ENCODE data around the gene STAMBP. TPM values are rescaled to one million over a fixed set of nuclear protein-coding genes. Genes with fewer than 3 reads are reported as not detected.
"Not testable (repeated sequence)": the region's sequence is repeated elsewhere in the genome, so short reads cannot be mapped to it uniquely, and the experiment has no call there.

The STAMBP gene
- total RNA-seq: 1,000 to 10,000 TPM in 1 of 4 donors, 10 to 100 TPM in 3; 22.7 to 1,127 (median 37.3) TPM

- TF ChIP-seq POLR2AphosphoS5 (IDR thresholded peaks at IDR 0.05): peak; percentile 65 to 85 (median 84)
- TF ChIP-seq POLR2A (IDR thresholded peaks at IDR 0.05): peak; percentile 76
- TF ChIP-seq CTCF (IDR thresholded peaks at IDR 0.05): no peak
- TF ChIP-seq EP300 (IDR thresholded peaks at IDR 0.05; ENCODE audit: low read depth): no peak
- peak within 1 kb of the TSS; percentile 94 to 98 (median 95) for H3K27ac ChIP-seq
- intact Hi-C loops (cut with DNase I; ENCODE audit: low total_unique reads): loop anchor here (10.0 kb wide), 2 partner anchors 156 to 506 kb away; partner anchors contain the start of gene TET3
- no peaks in the 10 kb centered on the region for H3K27me3 ChIP-seq
- in situ Hi-C loops (cut with MboI; ENCODE audit: low pct_ligation_motif_present in 1 of 4, low pct_unique_long_range_greater_than_20kb in 1 of 4, low sequenced_read_pairs in 3 of 4): loop anchor here (10.0 to 25.0 kb wide), 3 partner anchors 158 to 308 kb away; partner anchors contain the start of genes BOLA3 (in 2 of the 4) and TET3 (in 1 of the 4)
- H3K9me3 ChIP-seq: no peaks in the 10 kb centered on the region
- WGBS, 2 donors (ENCODE audit: low coverage in 1 of 2): 0% methylated on average over 5 to 48 of the region's 48 CpGs
- peaks cover 4 to 35% (median 14%) of the 10 kb centered on the region in 4 donors for H3K4me1 ChIP-seq
- peak within 1 kb of the TSS; percentile 72 to 84 (median 80) for H3K4me3 ChIP-seq
- peak; percentile 98 for DNase-seq
- H3K36me3 ChIP-seq: peaks cover 0 to 20% (median 0%) of the 10 kb centered on the region in 4 donors
Measured at GRCh38 chr2:73828818-73829570, at the start of gene STAMBP. Gene STAMBP, plus strand, starts transcription at chr2:73828961. Its CDS starts 1,896 bp downstream, at chr2:73830857.

- intact Hi-C loops (cut with DNase I; ENCODE audit: low total_unique reads): no loop called here
- in situ Hi-C loops (cut with MboI; ENCODE audit: low pct_ligation_motif_present in 1 of 4, low pct_unique_long_range_greater_than_20kb in 1 of 4, low sequenced_read_pairs in 3 of 4): loop anchor here in 1 of 4 donors (25.0 kb wide), 1 partner anchor 92 kb away; no protein-coding TSS in a partner anchor
- Histone ChIP-seq H3K4me1 (peaks cover 5 to 23% (median 14%) of the 10 kb centered on the region in 4 donors), H3K9me3 (no peaks in the 10 kb centered on the region), H3K27me3 (no peaks in the 10 kb centered on the region), H3K36me3 (peaks cover 0 to 24% (median 6%) of the 10 kb centered on the region in 4 donors), H3K4me3 (peak within 1 kb of the TSS; percentile 70 to 92 (median 82)), H3K27ac (peak within 1 kb of the TSS; percentile 91 to 96 (median 92))
- TF ChIP-seq CTCF (IDR thresholded peaks at IDR 0.05) (peak; percentile 89 to 92 (median 91)), POLR2AphosphoS5 (IDR thresholded peaks at IDR 0.05) (peak; percentile 80 to 91 (median 90)), POLR2A (IDR thresholded peaks at IDR 0.05) (peak; percentile 84), EP300 (IDR thresholded peaks at IDR 0.05; ENCODE audit: low read depth) (no peak)
- peak; percentile 97 for DNase-seq
- 0% methylated on average over 3 to 34 of the region's 40 CpGs for WGBS, 2 donors (ENCODE audit: low coverage in 1 of 2)
Measured at GRCh38 chr2:73779467-73780236, 49.1 kb upstream of the STAMBP start, which contains the start of gene DUSP11. Gene DUSP11, minus strand, starts transcription at chr2:73780103. Its CDS starts 129 bp downstream, at chr2:73779974.

DNA sequence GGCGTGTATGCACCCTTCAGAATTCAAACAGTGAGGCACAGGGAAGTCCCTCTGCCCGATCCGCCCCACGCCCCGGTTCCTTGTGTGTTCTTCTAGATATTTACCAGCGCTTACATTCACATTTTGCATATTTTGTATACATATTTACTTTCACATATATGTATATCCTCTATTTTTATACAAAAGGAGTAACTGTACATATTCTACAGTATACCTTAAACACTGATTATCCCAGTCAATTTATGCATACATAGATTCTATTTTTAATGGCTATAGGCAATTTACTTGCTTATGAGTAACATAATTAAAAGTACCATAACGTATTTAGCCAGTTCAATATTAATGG is 48.6 kb upstream of the STAMBP start:
- TF ChIP-seq POLR2A (IDR thresholded peaks at IDR 0.05): no peak
- TF ChIP-seq EP300 (IDR thresholded peaks at IDR 0.05; ENCODE audit: low read depth): no peak
- peak in 2 of 5 experiments; percentile 2 to 14 for TF ChIP-seq CTCF (IDR thresholded peaks at IDR 0.05)
- Histone ChIP-seq H3K27me3 (no peaks in the 10 kb centered on the region), H3K9me3 (no peaks in the 10 kb centered on the region), H3K4me3 (peak overlapping the region in 3 of 4 donors; percentile 70 to 86 (median 78)), H3K36me3 (peaks cover 0 to 18% (median 5%) of the 10 kb centered on the region in 4 donors), H3K27ac (peak overlapping the region; percentile 91 to 96 (median 92)), H3K4me1 (peaks cover 5 to 23% (median 14%) of the 10 kb centered on the region in 4 donors)
- 2 to 4% methylated on average over 5 to 7 of the region's 7 CpGs for WGBS, 2 donors (ENCODE audit: low coverage in 1 of 2)
- in situ Hi-C loops (cut with MboI; ENCODE audit: low pct_ligation_motif_present in 1 of 4, low pct_unique_long_range_greater_than_20kb in 1 of 4, low sequenced_read_pairs in 3 of 4): loop anchor here in 1 of 4 donors (25.0 kb wide), 1 partner anchor 93 kb away; no protein-coding TSS in a partner anchor
- DNase-seq: no peak
- intact Hi-C loops (cut with DNase I; ENCODE audit: low total_unique reads): no loop called here

DNA sequence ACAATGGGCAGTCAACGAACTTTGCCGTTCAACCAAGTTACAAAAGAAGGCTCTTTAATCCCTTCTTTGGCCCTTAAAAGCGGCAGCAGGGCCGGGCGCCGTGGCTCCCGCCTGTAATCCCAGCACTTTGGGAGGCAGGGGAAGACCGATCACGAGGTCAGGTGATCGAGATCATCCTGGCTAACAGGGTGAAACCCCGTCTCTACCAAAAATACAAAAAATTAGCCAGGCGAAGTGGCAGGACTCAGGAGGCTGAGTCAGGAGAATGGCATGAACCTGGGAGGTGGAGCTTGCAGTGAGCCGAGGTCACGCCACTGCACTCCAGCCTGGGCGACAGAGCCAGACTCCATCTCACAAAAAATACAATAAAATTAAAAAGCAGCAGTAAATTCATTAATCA is 45.4 kb upstream of the STAMBP start:
- H3K27ac ChIP-seq; intact Hi-C loops (cut with DNase I; ENCODE audit: low total_unique reads); H3K36me3 ChIP-seq; H3K9me3 ChIP-seq; DNase-seq; H3K27me3 ChIP-seq; H3K4me3 ChIP-seq: not testable (repeated sequence)
- peaks cover 5 to 14% (median 10%) of the 10 kb centered on the region in 4 donors for H3K4me1 ChIP-seq
- WGBS, 2 donors (ENCODE audit: low coverage in 1 of 2): 85% methylated on average over 15 of the region's 15 CpGs; no CpG with 5 or more reads in 1 of the 2 donors
- in situ Hi-C loops (cut with MboI; ENCODE audit: low pct_ligation_motif_present in 1 of 4, low pct_unique_long_range_greater_than_20kb in 1 of 4, low sequenced_read_pairs in 3 of 4): loop anchor here in 1 of 4 donors (25.0 kb wide), 1 partner anchor 96 kb away; no protein-coding TSS in a partner anchor

- intact Hi-C loops (cut with DNase I; ENCODE audit: low total_unique reads); H3K36me3 ChIP-seq; H3K9me3 ChIP-seq; H3K4me3 ChIP-seq; DNase-seq; H3K27me3 ChIP-seq; H3K4me1 ChIP-seq; H3K27ac ChIP-seq: not testable (repeated sequence)
- in situ Hi-C loops (cut with MboI; ENCODE audit: low pct_ligation_motif_present in 1 of 4, low pct_unique_long_range_greater_than_20kb in 1 of 4, low sequenced_read_pairs in 3 of 4): loop anchor here in 1 of 4 donors (25.0 kb wide), 1 partner anchor 97 kb away; no protein-coding TSS in a partner anchor
- no CpG with 5 or more reads among the region's 3 CpGs for WGBS, 2 donors (ENCODE audit: low coverage in 1 of 2)
Measured at GRCh38 chr2:73783883-73784282, 44.9 kb upstream of the STAMBP start, which contains the start of gene C2orf78. Gene C2orf78, plus strand, starts transcription at chr2:73784183. Its CDS starts 127 bp downstream, at chr2:73784310.
